Neural progenitor cell (in vitro differentiated cells): ENCODE data around the gene RAD51B. TPM values are rescaled to one million over a fixed set of nuclear protein-coding genes. Genes with fewer than 3 reads are reported as not detected.

Experiments used
- DNase-seq: peaks from one replicate; pipeline ENCODE4 v3.0.0-alpha.2; 2016; ENCODE audit warnings: low spot score
- H2AFZ ChIP-seq: fragments of 200-600 bp; sonication (generic); replicated peaks from 2 replicates; pipeline ENCODE4 v1.6.1; 2016; ENCODE audit warnings: antibody characterized with exemption
- H3F3A ChIP-seq: fragments of 200-600 bp; sonication (generic); 2 replicates; pipeline ENCODE4 v1.6.1; 2016; ENCODE audit warnings: antibody characterized with exemption, low read depth
- H3K27ac ChIP-seq: fragments of 200-600 bp; sonication (generic); 2 replicates; pipeline ENCODE4 v1.5.1; 2016; ENCODE audit warnings: mild to moderate bottlenecking
- H3K27me3 ChIP-seq: fragments of 200-600 bp; sonication (generic); 2 replicates; pipeline ENCODE4 v1.6.1; 2016; ENCODE audit warnings: mild to moderate bottlenecking, moderate library complexity
- H3K36me3 ChIP-seq: fragments of 200-600 bp; sonication (generic); 2 replicates; pipeline ENCODE4 v1.5.1; 2016
- H3K4me1 ChIP-seq: fragments of 200-600 bp; sonication (generic); 2 replicates; pipeline ENCODE4 v1.6.1; 2016; ENCODE audit warnings: mixed run types
- H3K4me2 ChIP-seq: fragments of 200-600 bp; sonication (generic); 2 replicates; pipeline ENCODE4 v1.6.1; 2016
- H3K4me3 ChIP-seq: fragments of 200-600 bp; sonication (generic); 2 replicates; pipeline ENCODE4 v1.5.1; 2016
- H3K79me2 ChIP-seq: fragments of 200-600 bp; sonication (generic); 2 replicates; pipeline ENCODE4 v1.6.1; 2016; ENCODE audit warnings: low read depth
- H3K9ac ChIP-seq: fragments of 200-600 bp; sonication (generic); 2 replicates; pipeline ENCODE4 v1.6.1; 2016
- H3K9me3 ChIP-seq: fragments of 200-600 bp; sonication (generic); 2 replicates; pipeline ENCODE4 v1.5.1; 2016; ENCODE audit warnings: low read depth
- H4K20me1 ChIP-seq: fragments of 200-600 bp; sonication (generic); 2 replicates; pipeline ENCODE4 v1.6.1; 2016; ENCODE audit warnings: low read depth
- H3K27ac Mint-ChIP-seq: 3 replicates; pipeline ENCODE4 v1.8.0; 2021; ENCODE audit warnings: mixed read lengths
- H3K27me3 Mint-ChIP-seq: 2 replicates; pipeline ENCODE4 v1.8.0; 2022; ENCODE audit warnings: low read depth, mild to moderate bottlenecking, inconsistent platforms, moderate library complexity, mixed read lengths; ENCODE audit not compliant: insufficient read depth
- H3K36me3 Mint-ChIP-seq: 3 replicates; pipeline ENCODE4 v1.8.0; 2021; ENCODE audit warnings: mixed read lengths
- H3K4me1 Mint-ChIP-seq: 3 replicates; pipeline ENCODE4 v1.8.0; 2021; ENCODE audit warnings: mixed read lengths
- H3K4me3 Mint-ChIP-seq: 3 replicates; pipeline ENCODE4 v1.8.0; 2021; ENCODE audit warnings: mild to moderate bottlenecking, moderate library complexity, mixed read lengths
- H3K9me3 Mint-ChIP-seq: 3 replicates; pipeline ENCODE4 v1.8.0; 2020; ENCODE audit warnings: mixed read lengths
- CTCF ChIP-seq: fragments of 200-600 bp; sonication (generic); IDR thresholded peaks from 2 replicates; pipeline ENCODE4 v1.5.1; 2017; ENCODE audit warnings: antibody characterized with exemption, mild to moderate bottlenecking
- EZH2 ChIP-seq: fragments of 200-600 bp; sonication (generic); IDR thresholded peaks from 2 replicates; pipeline ENCODE4 v1.6.1; 2017; ENCODE audit warnings: antibody characterized with exemption, mild to moderate bottlenecking, moderate library complexity
- EZH2phosphoT487 ChIP-seq: fragments of 200-600 bp; sonication (generic); IDR thresholded peaks from 2 replicates; pipeline ENCODE4 v1.6.1; 2017; ENCODE audit warnings: antibody characterized with exemption
- total RNA-seq: library from RNA; depleted of rRNA; stranded (reverse); fragments of >200 nt; gene quantifications from 2 replicates; pipeline ENCODE4 v1.2.3, GENCODE V29; 2015; ENCODE audit warnings: low replicate concordance

Gene RAD51B
- total RNA-seq, 1 donor from 2014 or later = 50.5 TPM

GRCh38 chr14:68306934-68307789, 487.6 kb downstream of the RAD51B start:
- H3K79me2 ChIP-seq = no peaks in the 10 kb centered on the region
- TF ChIP-seq EZH2 (no peak), CTCF (no peak), EZH2phosphoT487 (no peak)
- H3K4me2 ChIP-seq = no peak overlapping the region
- Mint-ChIP-seq H3K9me3 (peaks cover 8% of the 10 kb centered on the region), H3K36me3 (peaks cover 9% of the 10 kb centered on the region), H3K27me3 (peaks cover 2% of the 10 kb centered on the region), H3K27ac (peak overlapping the region; percentile 5), H3K4me1 (peaks cover 29% of the 10 kb centered on the region), H3K4me3 (no peak overlapping the region)
- no peak overlapping the region for H3K27ac ChIP-seq
- H3K4me3 ChIP-seq = no peak overlapping the region
- no peaks in the 10 kb centered on the region for H3K36me3 ChIP-seq
- no peaks in the 10 kb centered on the region for H3K9me3 ChIP-seq
- no peak for DNase-seq
- H3K4me1 ChIP-seq = peaks cover 19% of the 10 kb centered on the region
- H4K20me1 ChIP-seq = no peaks in the 10 kb centered on the region
- H3K27me3 ChIP-seq = no peaks in the 10 kb centered on the region
- H3K9ac ChIP-seq = no peak overlapping the region
- no peak overlapping the region for H2AFZ ChIP-seq
- peaks cover under 1% of the 10 kb centered on the region for H3F3A ChIP-seq

- no peaks in the 10 kb centered on the region for H3K79me2 ChIP-seq
- H3K9ac ChIP-seq = no peak overlapping the region
- Mint-ChIP-seq H3K27ac (no peak overlapping the region), H3K4me3 (no peak overlapping the region), H3K9me3 (peaks cover 2% of the 10 kb centered on the region), H3K27me3 (no peaks in the 10 kb centered on the region), H3K4me1 (peaks cover 32% of the 10 kb centered on the region), H3K36me3 (peaks cover 7% of the 10 kb centered on the region)
- DNase-seq = no peak
- H3K4me2 ChIP-seq = no peak overlapping the region
- H3K36me3 ChIP-seq = no peaks in the 10 kb centered on the region
- H4K20me1 ChIP-seq = no peaks in the 10 kb centered on the region
- H3K4me3 ChIP-seq = no peak overlapping the region
- TF ChIP-seq EZH2 (no peak), CTCF (no peak), EZH2phosphoT487 (no peak)
- no peaks in the 10 kb centered on the region for H3K9me3 ChIP-seq
- H3K27ac ChIP-seq = no peak overlapping the region
- peaks cover 5% of the 10 kb centered on the region for H3F3A ChIP-seq
- H2AFZ ChIP-seq = no peak overlapping the region
- no peaks in the 10 kb centered on the region for H3K27me3 ChIP-seq
- H3K4me1 ChIP-seq = peaks cover 25% of the 10 kb centered on the region
Measured at GRCh38 chr14:68307790-68308168, 488.2 kb downstream of the RAD51B start.

GRCh38 chr14:68308726-68309520, 489.3 kb downstream of the RAD51B start:
- H3K36me3 ChIP-seq = no peaks in the 10 kb centered on the region
- H3K4me1 Mint-ChIP-seq = peaks cover 42% of the 10 kb centered on the region
- no peaks in the 10 kb centered on the region for H3K9me3 Mint-ChIP-seq
- peaks cover 37% of the 10 kb centered on the region for H3K4me1 ChIP-seq
- no peak overlapping the region for H3K4me2 ChIP-seq
- TF ChIP-seq EZH2phosphoT487 (no peak), CTCF (no peak), EZH2 (no peak)
- no peak overlapping the region for H3K9ac ChIP-seq
- no peak overlapping the region for H3K4me3 Mint-ChIP-seq
- H3K27ac ChIP-seq = no peak overlapping the region
- no peak overlapping the region for H3K4me3 ChIP-seq
- no peaks in the 10 kb centered on the region for H3K9me3 ChIP-seq
- DNase-seq = no peak
- H3K36me3 Mint-ChIP-seq = peaks cover 4% of the 10 kb centered on the region
- H3K27me3 ChIP-seq = no peaks in the 10 kb centered on the region
- H3K27me3 Mint-ChIP-seq = peaks cover under 1% of the 10 kb centered on the region
- peaks cover 5% of the 10 kb centered on the region for H3F3A ChIP-seq
- H4K20me1 ChIP-seq = no peaks in the 10 kb centered on the region
- peak overlapping the region; percentile 24 for H3K27ac Mint-ChIP-seq
- H3K79me2 ChIP-seq = no peaks in the 10 kb centered on the region
- no peak overlapping the region for H2AFZ ChIP-seq
